Measurements from ENCODE around the gene SLC29A4.
"Not testable (repeated sequence)": the region's sequence is repeated elsewhere in the genome, so short reads cannot be mapped to it uniquely, and the experiment has no call there.

The SLC29A4 gene

GRCh38 chr7:5289355-5289754 is 6.6 kb downstream of the SLC29A4 start:
- no peak for TF ChIP-seq BHLHE40 (IDR thresholded peaks at IDR 0.05; ENCODE audit: borderline replicate concordance)
- no peak for TF ChIP-seq PKNOX1 (IDR thresholded peaks at IDR 0.05)
- TF ChIP-seq ZNF384 (IDR thresholded peaks at IDR 0.05): no peak
- TF ChIP-seq ELF4 (IDR thresholded peaks at IDR 0.05): no peak
- no peak for TF ChIP-seq SP1 (IDR thresholded peaks at IDR 0.05)
- no peak for TF ChIP-seq FOXM1 (IDR thresholded peaks at IDR 0.05; ENCODE audit: borderline replicate concordance)
- no peak for DNase-seq (ENCODE audit: extremely low spot score)
- CTCF ChIA-PET: no interaction called here
- POLR2A ChIA-PET: no interaction called here

DNA sequence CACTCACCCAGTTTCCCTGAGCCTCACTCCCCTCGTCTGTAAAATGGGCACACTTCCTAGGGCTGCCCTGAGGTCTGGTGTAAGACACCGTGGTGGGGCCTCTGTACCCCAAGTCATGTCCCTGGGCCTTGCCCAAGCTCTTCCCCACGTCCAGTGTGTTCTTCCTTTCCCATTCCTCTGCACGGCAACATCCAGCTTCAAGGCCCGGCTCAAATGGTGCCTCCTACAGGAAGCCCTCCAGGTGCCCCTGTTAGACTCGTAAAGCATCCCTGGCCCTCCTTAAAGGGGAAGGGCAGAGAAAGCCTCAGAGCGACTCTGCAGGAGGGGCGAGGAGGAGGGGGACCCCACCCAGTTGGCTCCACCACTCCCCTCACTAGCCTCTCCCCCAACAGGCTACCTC is 8.6 kb downstream of the SLC29A4 start:
- CTCF ChIA-PET: no interaction called here

DNA sequence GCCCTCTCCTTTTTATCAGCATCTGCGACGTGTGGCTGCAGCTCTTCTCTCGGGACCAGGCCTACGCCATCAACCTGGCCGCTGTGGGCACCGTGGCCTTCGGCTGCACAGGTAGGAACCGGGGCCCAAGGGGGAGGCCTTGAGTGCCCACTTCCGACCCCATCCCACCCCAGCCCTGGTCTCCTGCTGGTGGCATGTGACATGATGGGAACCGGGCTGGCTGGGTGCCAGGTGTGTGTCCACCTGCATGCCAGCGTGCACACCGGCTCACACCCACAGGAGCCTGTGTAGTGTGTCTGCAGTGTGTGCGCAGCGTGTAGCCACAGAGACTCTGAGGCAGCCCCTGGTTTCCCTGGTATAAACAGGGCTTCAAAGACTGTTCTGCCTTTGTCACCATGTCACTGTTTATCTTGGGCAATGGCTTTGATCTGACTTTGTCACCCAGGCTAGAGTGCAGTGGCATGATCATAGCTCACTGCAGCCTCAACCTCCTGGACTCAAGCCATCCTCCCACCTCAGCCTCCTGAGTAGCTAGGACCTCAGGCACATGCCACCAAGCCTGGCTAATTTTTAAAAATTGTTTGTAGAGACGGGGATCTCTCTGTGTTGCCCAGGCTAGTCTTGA is 9.1 kb downstream of the SLC29A4 start:
- CTCF ChIA-PET; POLR2A ChIA-PET; DNase-seq (ENCODE audit: extremely low spot score): not testable (repeated sequence)

More for the DNA sequence above, 8.6 kb downstream of the SLC29A4 start:
- POLR2A ChIA-PET: no interaction called here
- no peak for TF ChIP-seq TARDBP (IDR thresholded peaks at IDR 0.05)
- TF ChIP-seq FOXK2 (IDR thresholded peaks at IDR 0.05): no peak
- DNase-seq (ENCODE audit: extremely low spot score): no peak

GRCh38 chr7:5294169-5294987 is 11.6 kb downstream of the SLC29A4 start:
- TF ChIP-seq FOXA1 (IDR thresholded peaks at IDR 0.05) (no peak), ARNT (IDR thresholded peaks at IDR 0.05) (no peak), ELF4 (IDR thresholded peaks at IDR 0.05) (no peak), HDGF (IDR thresholded peaks at IDR 0.05; ENCODE audit: borderline replicate concordance) (no peak), SP1 (IDR thresholded peaks at IDR 0.05) (no peak), LEF1 (IDR thresholded peaks at IDR 0.05; ENCODE audit: borderline replicate concordance) (no peak), FOXK2 (IDR thresholded peaks at IDR 0.05) (no peak), CTBP1 (IDR thresholded peaks at IDR 0.05; ENCODE audit: borderline replicate concordance) (no peak), FOXM1 (IDR thresholded peaks at IDR 0.05; ENCODE audit: borderline replicate concordance) (no peak), TARDBP (IDR thresholded peaks at IDR 0.05) (no peak), ZNF384 (IDR thresholded peaks at IDR 0.05) (no peak)
- ChIA-PET CTCF (no interaction called here), POLR2A (no interaction called here)
- no peak for DNase-seq (ENCODE audit: extremely low spot score)

DNA sequence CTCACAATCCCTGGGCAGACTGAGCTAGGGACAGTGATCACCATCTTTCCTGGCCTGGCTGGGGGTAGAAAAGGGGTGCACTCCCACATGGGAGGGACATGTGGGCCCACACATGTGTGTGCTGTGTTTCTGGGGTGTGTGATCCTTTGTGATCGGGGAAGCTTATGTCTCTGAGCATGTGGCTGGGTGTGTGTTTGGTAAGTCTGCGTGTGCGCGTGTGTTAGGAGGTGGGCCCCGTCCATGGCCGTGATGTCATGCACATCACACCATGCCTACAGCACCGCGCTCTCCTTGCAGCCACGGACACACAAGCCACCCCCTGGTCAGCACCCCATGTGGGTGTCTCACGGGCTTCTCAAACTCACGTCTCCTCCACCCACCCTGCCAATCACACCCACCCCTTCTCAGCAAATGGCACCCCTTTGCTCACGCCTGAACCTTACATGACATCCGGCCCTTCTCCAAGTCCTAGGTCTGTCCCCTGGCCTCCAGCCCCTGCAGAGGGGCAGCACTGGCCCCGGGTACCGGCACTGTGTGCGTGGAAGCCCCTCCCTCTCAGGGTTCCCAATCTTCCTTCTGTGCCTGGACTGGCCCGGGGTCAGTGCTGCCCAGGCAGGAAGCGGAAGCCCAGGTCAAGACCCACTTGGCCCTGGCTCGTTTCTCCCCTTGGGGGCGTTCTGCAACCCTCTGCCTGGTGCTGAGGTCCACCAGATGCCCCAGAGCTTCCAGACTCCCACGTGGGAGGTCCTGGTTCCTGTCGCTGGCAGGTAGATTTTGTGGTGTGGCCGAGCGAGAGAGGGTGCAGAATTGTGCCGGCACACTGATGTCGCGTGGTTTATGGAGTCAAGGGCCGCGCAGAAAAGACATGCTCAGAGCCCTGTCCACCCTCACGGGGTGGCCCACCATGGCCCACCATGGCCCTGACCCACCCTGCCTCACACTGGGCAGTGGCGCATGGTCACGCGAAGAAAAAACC is 12.6 kb downstream of the SLC29A4 start:
- TF ChIP-seq BHLHE40 (IDR thresholded peaks at IDR 0.05; ENCODE audit: borderline replicate concordance) (no peak), ARNT (IDR thresholded peaks at IDR 0.05) (no peak), ELF4 (IDR thresholded peaks at IDR 0.05) (no peak), L3MBTL2 (conservative IDR thresholded peaks at IDR 0.05) (no peak)
- ChIA-PET CTCF (no interaction called here), POLR2A (no interaction called here)
- no peak for DNase-seq (ENCODE audit: extremely low spot score)

GRCh38 chr7:5296015-5296610 is 13.4 kb downstream of the SLC29A4 start:
- ChIA-PET CTCF (no interaction called here), POLR2A (no interaction called here)
- DNase-seq (ENCODE audit: extremely low spot score): no peak
- TF ChIP-seq FOXA1 (IDR thresholded peaks at IDR 0.05) (no peak), ARNT (IDR thresholded peaks at IDR 0.05) (no peak), PKNOX1 (IDR thresholded peaks at IDR 0.05) (no peak), ZNF384 (IDR thresholded peaks at IDR 0.05) (no peak), LEF1 (IDR thresholded peaks at IDR 0.05; ENCODE audit: borderline replicate concordance) (no peak), TARDBP (IDR thresholded peaks at IDR 0.05) (no peak), CTBP1 (IDR thresholded peaks at IDR 0.05; ENCODE audit: borderline replicate concordance) (no peak), FOXM1 (IDR thresholded peaks at IDR 0.05; ENCODE audit: borderline replicate concordance) (no peak), FOXK2 (IDR thresholded peaks at IDR 0.05) (no peak), SUZ12 (IDR thresholded peaks at IDR 0.05) (no peak), NFRKB (IDR thresholded peaks at IDR 0.05) (no peak), SP1 (IDR thresholded peaks at IDR 0.05) (no peak), ELF4 (IDR thresholded peaks at IDR 0.05) (no peak), BHLHE40 (IDR thresholded peaks at IDR 0.05; ENCODE audit: borderline replicate concordance) (no peak), HDGF (IDR thresholded peaks at IDR 0.05; ENCODE audit: borderline replicate concordance) (no peak), L3MBTL2 (conservative IDR thresholded peaks at IDR 0.05) (no peak)

Data from HEK293T (cell line).